Mesothelial cell of epicardium (in vitro differentiated cells): ENCODE data around the gene RANBP6. TPM values are rescaled to one million over a fixed set of nuclear protein-coding genes. Genes with fewer than 3 reads are reported as not detected.

Experiments
- DNase-seq, 2 experiments: peaks; one replicate each; pipeline ENCODE4 v3.0.0; 2021; ENCODE audit warnings: low spot score in 2 of 2; ENCODE audit not compliant: unreplicated experiment in 2 of 2
- H3K27ac Mint-ChIP-seq: 2 replicates; pipeline ENCODE4 v1.8.0; 2021; ENCODE audit warnings: mixed read lengths
- H3K27me3 Mint-ChIP-seq: 2 replicates; pipeline ENCODE4 v1.8.0; 2021; ENCODE audit warnings: low read depth, mixed read lengths
- H3K36me3 Mint-ChIP-seq: 2 replicates; pipeline ENCODE4 v1.8.0; 2021; ENCODE audit warnings: mixed read lengths
- H3K4me1 Mint-ChIP-seq: 2 replicates; pipeline ENCODE4 v1.8.0; 2021; ENCODE audit warnings: mixed read lengths
- H3K4me3 Mint-ChIP-seq: 2 replicates; pipeline ENCODE4 v1.8.0; 2021; ENCODE audit warnings: mild to moderate bottlenecking, moderate library complexity, mixed read lengths
- H3K9me3 Mint-ChIP-seq: 2 replicates; pipeline ENCODE4 v1.8.0; 2021; ENCODE audit warnings: mixed read lengths
- total RNA-seq: library from RNA; stranded (reverse); gene quantifications from 3 replicates; pipeline ENCODE4 v1.2.1, GENCODE V29; 2021
- TF ChIP-seq, protein P1 (sequence below): fragments of 200-600 bp; sonication (generic); IDR thresholded peaks from one replicate; pipeline ENCODE4 v1.5.0; 2021; ENCODE audit warnings: antibody characterized with exemption; ENCODE audit not compliant: unreplicated experiment

The RANBP6 gene
- total RNA-seq, 1 donor from 2014 or later = 22.0 TPM

GRCh38 chr9:6052293-6052919, 37.0 kb upstream of the RANBP6 start:
- H3K4me1 Mint-ChIP-seq = peaks cover 6% of the 10 kb centered on the region

GRCh38 chr9:6051511-6051950, 36.1 kb upstream of the RANBP6 start:
- H3K27ac Mint-ChIP-seq = no peak overlapping the region
- H3K27me3 Mint-ChIP-seq = peaks cover 2% of the 10 kb centered on the region
- H3K36me3 Mint-ChIP-seq = no peaks in the 10 kb centered on the region
- H3K4me3 Mint-ChIP-seq = no peak overlapping the region
- H3K9me3 Mint-ChIP-seq = no peaks in the 10 kb centered on the region
- H3K4me1 Mint-ChIP-seq = peaks cover 6% of the 10 kb centered on the region
- DNase-seq = no peak
- TF ChIP-seq, protein P1, sequence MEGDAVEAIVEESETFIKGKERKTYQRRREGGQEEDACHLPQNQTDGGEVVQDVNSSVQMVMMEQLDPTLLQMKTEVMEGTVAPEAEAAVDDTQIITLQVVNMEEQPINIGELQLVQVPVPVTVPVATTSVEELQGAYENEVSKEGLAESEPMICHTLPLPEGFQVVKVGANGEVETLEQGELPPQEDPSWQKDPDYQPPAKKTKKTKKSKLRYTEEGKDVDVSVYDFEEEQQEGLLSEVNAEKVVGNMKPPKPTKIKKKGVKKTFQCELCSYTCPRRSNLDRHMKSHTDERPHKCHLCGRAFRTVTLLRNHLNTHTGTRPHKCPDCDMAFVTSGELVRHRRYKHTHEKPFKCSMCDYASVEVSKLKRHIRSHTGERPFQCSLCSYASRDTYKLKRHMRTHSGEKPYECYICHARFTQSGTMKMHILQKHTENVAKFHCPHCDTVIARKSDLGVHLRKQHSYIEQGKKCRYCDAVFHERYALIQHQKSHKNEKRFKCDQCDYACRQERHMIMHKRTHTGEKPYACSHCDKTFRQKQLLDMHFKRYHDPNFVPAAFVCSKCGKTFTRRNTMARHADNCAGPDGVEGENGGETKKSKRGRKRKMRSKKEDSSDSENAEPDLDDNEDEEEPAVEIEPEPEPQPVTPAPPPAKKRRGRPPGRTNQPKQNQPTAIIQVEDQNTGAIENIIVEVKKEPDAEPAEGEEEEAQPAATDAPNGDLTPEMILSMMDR = no peak

More at GRCh38 chr9:6052293-6052919, 37.0 kb upstream of the RANBP6 start:
- no peak overlapping the region for H3K4me3 Mint-ChIP-seq
- no peak for DNase-seq
- no peaks in the 10 kb centered on the region for H3K27me3 Mint-ChIP-seq
- H3K9me3 Mint-ChIP-seq = no peaks in the 10 kb centered on the region
- TF ChIP-seq, protein P1 = no peak
- H3K27ac Mint-ChIP-seq = no peak overlapping the region
- H3K36me3 Mint-ChIP-seq = no peaks in the 10 kb centered on the region

GRCh38 chr9:6049798-6050197, 34.4 kb upstream of the RANBP6 start:
- TF ChIP-seq, protein P1 = no peak
- no peaks in the 10 kb centered on the region for H3K36me3 Mint-ChIP-seq
- no peak overlapping the region for H3K27ac Mint-ChIP-seq
- no peak for DNase-seq
- no peaks in the 10 kb centered on the region for H3K9me3 Mint-ChIP-seq
- no peak overlapping the region for H3K4me3 Mint-ChIP-seq
- H3K27me3 Mint-ChIP-seq = peaks cover 4% of the 10 kb centered on the region
- peaks cover 5% of the 10 kb centered on the region for H3K4me1 Mint-ChIP-seq

GRCh38 chr9:6048039-6048438, 32.6 kb upstream of the RANBP6 start:
- Mint-ChIP-seq H3K4me1 (peaks cover 3% of the 10 kb centered on the region), H3K9me3 (no peaks in the 10 kb centered on the region), H3K36me3 (no peaks in the 10 kb centered on the region), H3K4me3 (no peak overlapping the region), H3K27me3 (peaks cover 6% of the 10 kb centered on the region), H3K27ac (no peak overlapping the region)
- TF ChIP-seq, protein P1 = no peak
- DNase-seq = no peak

GRCh38 chr9:6047020-6047419, 31.6 kb upstream of the RANBP6 start:
- no peaks in the 10 kb centered on the region for H3K9me3 Mint-ChIP-seq
- H3K27me3 Mint-ChIP-seq = peaks cover 15% of the 10 kb centered on the region
- H3K27ac Mint-ChIP-seq = no peak overlapping the region

More at GRCh38 chr9:6047020-6047419, 31.6 kb upstream of the RANBP6 start:
- H3K4me1 Mint-ChIP-seq = no peaks in the 10 kb centered on the region
- H3K36me3 Mint-ChIP-seq = no peaks in the 10 kb centered on the region
- TF ChIP-seq, protein P1 = no peak
- DNase-seq = no peak
- H3K4me3 Mint-ChIP-seq = no peak overlapping the region
